ENCODE data around the gene SVIL.
"Not testable (repeated sequence)": the region's sequence is repeated elsewhere in the genome, so short reads cannot be mapped to it uniquely, and the experiment has no call there.

The SVIL gene

DNA sequence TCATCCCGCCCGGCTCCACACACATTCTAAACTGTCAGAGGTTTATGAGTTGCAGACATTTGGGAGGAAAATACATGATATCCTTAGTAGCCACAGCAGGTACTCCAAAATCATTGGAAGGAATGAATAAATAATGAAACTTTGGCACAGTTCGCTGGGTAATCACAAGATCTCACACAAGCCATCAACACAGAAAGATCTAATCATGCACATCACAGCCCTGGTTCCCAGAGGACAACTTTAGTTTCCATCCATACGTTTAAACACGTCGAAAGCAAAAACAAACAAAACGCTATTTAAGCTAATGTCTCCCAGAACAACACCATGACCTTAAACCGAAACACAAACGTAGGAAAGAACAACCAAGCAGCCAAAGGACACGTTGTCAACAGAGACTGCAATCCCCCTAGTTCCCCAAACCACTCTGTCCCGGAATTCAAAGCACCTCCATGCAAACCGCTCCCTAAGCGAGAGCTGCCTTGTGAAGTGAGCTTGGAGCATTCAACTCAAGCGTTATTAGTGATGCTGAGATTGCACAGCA, 12.3 kb downstream of the SVIL start:
- no peak for DNase-seq (ENCODE audit: low read depth, low spot score)

DNA sequence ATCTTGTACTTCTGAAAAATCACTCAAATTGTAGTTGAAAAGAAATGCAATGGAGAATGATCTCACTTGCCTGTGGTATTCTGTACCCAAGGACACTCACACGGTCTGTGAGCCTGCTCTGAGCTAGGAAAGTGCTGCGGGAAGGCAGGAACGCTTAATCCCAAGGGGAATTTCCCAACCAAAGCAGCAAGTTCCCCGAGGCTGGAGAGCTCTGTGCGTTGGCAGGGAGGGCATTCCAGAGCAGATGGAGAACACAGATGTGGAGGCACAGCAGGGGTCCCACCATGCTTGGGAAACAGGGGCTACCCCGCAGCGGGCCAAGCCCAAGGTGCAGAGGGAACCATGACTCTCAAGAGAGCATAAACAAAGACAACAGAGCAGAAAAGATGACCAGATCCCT, 13.6 kb downstream of the SVIL start:
- DNase-seq (ENCODE audit: low read depth, low spot score), result no peak

DNA sequence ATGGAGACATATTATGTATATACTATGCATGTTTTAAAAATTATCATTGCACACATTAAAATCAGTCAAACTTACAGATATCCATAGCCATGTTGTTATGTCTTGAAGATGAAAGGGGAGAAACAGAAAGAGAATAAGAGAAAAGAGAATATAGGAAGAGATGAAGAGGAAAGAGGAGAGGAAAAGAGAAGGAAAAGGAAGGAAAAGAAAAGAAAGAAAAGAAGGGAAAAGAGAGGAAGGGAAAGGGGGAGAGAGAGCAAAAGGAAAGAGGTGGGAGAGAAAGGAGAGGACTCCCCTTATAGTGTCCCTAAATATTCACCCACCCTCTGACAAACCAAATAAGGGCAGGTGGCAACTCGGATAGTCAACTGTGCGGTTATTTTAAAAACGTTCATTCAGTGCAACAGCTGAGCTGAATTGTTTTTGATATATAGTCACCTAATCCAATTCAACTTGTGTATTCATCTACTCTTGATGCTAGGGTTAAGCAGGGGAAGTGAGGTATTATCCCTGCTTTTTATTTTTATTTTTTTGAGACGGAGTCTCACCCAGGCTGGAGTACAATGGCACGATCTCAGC, 14.6 kb downstream of the SVIL start:
- DNase-seq (ENCODE audit: low read depth, low spot score), result no peak

DNA sequence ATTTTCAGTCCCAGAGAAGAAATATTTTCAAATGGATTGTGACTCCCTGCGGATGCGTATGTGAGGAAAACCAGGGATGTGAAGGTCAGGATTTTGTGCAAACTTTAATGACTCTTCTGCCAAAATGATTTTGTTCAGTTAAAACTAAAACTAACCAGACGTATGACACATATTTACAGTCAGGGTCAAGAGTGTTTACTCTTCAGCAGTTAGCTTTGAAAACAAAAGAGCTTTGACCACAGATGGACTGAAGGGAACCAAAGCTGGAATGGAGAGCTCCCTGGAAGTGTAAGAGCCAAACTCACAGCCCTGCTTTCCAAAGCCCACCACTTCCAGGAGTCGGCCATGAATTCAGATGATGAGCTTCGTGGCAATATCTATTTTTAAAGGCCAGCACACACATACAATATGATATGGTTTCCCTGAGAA, 15.5 kb downstream of the SVIL start:
- DNase-seq (ENCODE audit: low read depth, low spot score), result no peak

DNA sequence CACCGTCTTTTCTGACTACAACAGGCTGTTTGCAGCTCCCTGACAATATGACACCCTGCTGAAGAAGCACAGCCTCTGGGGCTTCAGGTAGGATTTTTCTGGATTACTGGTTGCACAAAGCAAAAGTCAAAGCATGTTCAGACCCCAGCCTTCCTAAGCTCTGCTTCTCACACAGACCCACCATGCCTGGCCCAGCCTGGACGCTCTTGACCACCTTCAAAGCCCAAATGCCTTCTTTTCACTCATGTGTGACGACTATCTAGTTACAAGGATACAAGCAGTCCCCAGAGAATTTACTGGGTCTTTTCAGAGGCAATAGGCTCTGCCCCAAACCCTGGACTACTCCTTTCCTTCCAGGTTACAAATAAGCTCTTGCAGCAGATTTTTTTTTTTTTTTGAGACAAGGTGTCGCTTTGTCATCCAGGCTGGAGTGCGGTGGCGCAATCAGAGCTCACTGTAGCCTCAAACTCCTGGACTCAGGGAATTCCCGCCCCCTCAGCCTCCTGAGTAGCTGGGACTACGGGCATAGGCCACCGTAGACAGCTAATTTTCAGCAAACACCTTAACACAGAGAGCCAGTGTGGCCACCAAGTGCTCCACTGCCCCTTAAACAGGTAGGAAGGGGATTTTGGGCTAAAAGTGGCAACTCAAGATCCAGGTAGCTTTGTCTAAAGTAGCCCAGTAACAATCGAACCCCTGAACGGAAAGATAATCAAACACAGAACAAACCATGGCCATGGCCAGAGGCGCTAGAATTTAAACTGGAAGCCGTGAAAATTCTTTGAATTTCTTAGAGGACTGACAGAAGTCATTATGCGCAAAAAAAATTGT, 16.2 kb downstream of the SVIL start:
- no peak for DNase-seq (ENCODE audit: low read depth, low spot score)

DNA sequence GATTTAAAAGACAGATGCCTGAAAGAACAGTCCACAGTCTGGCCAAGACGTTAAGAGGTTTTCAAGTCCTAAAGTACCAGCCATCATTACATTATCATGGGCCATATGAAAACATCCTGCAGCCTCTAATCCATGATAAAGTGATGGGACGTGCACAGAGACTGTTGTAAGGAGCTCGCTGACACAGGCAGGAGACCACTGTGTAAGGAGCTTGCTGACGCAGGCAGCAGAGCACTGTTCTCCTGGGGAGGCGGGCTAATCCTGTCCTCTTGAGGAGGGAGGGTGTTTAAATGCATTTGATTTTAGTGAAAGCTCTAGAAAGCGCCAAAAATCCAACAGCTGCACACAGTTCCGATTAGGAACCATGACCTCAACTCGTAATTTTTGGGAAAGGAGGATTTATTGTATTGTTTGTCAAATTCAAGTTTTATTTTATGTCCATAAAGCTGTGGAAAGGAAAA, 16.9 kb downstream of the SVIL start:
- DNase-seq (ENCODE audit: low read depth, low spot score), result no peak

DNA sequence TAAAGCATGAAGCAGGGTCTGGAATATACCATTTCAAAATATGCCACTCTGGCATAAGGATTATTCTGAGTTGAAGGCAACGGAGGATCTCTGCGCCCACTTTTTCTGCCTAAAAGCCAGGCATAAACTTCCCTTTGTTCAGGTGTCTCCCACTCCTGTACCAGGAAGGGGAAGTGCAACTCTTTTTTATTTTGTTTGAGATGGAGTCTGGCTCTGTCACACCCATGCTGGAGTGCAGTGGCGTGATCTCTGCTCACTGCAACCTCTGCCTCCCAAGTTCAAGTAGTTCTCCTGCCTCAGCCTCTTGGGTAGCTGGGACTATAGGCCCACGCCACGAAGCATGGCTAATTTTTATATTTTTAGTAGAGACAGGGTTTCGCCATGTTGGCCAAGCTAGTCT, 18.2 kb downstream of the SVIL start:
- no peak for DNase-seq (ENCODE audit: low read depth, low spot score)

DNA sequence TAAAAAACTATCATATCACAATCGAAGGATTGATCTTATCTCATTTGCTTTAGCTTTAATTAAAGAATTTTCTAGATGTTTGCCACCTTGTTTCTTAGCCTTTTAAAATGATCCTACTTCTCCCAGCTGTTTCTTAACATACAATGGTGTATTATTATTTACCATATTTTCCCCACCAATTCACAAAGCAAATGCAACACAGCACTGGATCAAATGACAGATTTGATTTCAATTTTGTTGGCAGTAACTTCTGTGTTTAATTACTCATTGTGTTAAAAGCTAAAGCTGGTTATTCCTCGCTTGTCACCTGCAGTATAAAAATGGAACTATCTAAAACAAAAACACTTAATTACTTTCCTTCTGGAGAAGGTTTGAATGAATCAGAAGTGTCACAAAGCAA, 19.6 kb downstream of the SVIL start:
- DNase-seq (ENCODE audit: low read depth, low spot score), result no peak

DNA sequence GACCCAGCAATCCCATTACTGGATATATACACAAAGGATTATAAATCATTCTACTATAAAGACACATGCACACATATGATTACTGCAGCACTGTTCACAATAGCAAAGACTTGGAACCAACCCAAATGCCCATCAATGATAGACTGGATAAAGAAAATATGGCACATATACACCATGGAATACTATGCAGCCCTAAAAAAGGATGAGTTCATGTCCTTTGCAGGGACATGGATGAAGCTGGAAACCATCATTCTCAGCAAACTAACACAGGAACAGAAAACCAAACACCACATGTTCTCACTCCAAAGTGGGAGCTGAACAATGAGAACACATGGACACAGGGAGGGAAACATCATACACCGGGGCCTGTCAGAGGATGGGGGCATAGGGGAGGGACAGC, 20.5 kb downstream of the SVIL start:
- not testable (repeated sequence) for DNase-seq (ENCODE audit: low read depth, low spot score)

DNA sequence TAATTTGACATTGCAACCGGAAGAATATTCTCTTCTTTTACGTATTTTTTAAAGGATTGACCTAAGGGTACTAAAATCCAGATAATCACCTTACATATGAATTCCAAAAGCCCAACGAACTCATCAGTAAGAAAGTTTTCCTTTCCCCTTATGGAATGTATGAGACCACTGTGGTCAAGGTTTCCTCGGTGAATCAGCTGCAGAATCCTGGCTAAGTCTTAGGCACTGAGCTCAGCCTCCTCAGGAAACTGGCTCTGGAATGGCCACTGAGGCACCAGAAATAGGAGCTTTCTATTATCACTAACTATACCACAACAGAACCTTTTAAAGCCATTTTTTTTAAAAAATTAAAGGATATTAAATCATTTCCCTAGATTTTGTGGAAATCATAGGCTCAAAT, 21.0 kb downstream of the SVIL start:
- DNase-seq (ENCODE audit: low read depth, low spot score), result no peak

DNA sequence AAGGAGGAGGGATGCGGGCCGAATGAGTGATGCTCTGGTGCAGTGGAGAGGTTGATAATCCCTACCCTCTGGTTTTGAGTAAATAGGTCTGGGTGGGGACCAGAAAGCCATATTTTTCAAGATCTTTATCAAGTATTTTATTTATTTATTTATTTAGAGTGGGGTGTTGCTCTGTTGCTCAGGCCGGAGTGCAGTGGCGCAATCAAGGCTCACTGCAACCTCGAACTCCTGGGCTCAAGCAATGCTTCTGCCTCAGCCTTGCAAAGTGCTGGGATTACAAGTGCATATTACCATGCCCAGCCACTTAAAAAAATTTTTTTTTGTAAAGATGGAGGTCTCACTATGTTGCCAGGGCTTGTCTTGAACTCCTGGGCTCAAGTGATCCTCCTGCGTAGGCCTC, 21.6 kb downstream of the SVIL start:
- DNase-seq (ENCODE audit: low read depth, low spot score), result no peak

DNA sequence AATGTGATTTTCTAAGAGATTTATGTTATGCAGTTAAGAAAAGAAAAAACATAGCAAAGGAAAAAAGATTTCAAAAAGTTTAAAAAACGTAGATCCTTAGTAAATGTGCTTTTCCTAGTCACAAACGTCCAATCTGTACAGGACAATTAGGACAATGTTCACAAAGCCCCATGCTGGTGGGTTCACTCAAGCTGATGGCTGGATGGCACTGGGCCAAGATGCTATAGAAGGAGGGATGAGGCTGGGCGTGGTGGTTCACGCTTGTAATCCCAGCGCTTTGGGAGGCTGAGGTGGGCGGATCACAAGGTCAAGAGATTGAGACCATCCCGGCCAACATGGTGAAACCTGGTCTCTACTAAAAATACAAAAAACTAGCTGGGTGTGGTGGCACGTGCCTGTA, 22.1 kb downstream of the SVIL start:
- DNase-seq (ENCODE audit: low read depth, low spot score), result no peak

DNA sequence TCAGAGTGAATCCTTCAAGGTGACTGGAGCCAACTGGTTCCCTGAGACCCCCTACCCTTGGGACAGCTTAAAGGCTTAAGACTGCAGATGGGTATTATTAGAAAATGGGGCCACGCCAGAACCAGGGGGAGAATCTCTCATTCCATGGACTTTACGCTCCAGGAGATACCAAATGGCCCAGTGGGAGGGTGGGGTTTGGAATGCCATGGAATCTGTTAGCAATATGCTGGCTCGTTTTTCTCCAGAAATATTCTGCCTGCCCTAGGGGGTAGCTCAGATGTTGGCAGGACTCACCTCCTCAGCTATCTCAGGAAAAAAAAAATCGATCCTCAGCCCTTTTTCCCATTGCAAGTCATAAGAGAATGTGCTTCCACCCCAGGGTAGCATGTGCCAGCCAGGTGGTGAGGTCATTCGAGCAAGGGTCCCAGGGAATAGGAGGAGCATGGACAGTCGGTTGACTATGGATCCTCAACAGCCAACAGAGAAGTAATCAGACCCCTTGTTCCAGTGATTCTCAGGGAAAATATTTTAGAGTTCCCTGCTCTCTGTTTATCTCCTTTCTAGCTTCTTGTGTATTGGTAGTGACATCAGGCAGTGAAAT, 22.9 kb downstream of the SVIL start:
- no peak for DNase-seq (ENCODE audit: low read depth, low spot score)

DNA sequence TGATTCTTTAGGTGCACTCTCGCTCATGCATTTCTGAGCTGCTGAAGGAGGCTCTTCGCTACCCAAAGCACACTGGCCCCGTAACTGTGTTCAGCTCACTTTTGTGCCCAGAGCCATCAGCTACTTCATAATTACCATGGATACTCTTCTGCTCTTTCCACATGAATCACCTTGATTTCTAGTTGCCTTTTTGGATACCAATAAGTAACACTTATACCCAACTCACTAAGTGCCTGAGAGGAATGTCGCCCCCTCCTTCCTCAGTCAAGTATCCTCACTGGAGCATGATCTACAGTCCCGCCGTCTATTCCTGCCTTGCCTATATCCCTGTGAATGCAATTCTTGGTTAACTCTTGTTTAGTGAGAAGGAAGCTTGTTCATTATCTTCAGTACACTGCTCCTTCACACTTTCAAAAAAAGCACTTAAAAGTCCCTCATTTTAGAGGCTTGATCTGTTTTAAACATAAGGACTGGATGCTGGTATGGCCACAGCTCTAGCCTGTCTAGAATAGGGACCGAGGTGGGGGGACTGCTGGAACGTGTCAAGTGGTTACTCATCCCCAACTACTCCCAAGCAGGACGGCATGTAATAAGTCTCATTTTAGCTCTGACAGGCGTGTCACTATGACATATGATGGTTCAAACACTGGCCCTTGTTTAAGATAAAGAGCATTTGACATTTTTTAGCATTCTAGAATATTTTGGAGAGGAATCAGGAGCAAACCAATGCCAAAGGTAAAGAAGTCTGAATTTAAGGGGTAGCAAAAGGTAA, 23.7 kb downstream of the SVIL start:
- DNase-seq (ENCODE audit: low read depth, low spot score), result no peak

DNA sequence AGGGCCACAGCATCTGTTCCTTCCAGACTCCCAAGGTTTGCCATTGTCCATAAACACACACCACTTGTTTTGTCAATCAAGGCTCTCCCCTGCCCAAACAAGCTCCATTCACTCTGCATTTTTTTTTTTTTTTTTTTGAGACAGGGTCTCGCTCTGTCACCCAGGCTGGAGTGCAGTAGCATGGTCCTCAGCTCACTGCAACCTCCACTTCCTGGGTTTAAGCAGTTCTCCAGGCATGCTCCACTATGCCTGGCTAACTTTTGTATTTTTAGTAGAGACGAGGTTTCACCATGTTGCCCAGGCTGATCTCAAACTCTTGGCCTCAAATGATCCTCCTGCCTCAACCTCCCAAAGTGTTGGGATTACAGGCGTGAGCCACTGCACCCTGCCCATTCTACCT, 24.4 kb downstream of the SVIL start:
- DNase-seq (ENCODE audit: low read depth, low spot score), result not testable (repeated sequence)

DNA sequence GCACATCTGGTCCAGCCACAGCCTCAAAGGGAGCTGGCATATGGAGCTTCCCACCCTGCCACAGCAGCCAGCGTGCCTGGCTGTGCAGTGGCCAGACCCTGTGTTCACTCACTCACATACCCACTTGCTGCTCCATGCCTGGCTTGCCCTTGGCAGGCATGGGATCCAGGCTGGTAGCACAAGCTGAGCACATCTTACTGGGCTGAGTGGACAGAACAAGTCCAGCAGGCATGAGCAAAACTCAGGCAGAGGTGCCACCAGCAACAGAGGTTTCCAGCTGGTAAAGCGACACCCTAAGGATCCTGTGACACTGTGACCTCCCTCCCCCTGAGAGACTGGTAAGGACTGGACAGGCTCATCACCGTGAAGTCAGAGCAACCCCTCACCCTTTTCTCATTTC, 25.1 kb downstream of the SVIL start:
- DNase-seq (ENCODE audit: low read depth, low spot score), result no peak

DNA sequence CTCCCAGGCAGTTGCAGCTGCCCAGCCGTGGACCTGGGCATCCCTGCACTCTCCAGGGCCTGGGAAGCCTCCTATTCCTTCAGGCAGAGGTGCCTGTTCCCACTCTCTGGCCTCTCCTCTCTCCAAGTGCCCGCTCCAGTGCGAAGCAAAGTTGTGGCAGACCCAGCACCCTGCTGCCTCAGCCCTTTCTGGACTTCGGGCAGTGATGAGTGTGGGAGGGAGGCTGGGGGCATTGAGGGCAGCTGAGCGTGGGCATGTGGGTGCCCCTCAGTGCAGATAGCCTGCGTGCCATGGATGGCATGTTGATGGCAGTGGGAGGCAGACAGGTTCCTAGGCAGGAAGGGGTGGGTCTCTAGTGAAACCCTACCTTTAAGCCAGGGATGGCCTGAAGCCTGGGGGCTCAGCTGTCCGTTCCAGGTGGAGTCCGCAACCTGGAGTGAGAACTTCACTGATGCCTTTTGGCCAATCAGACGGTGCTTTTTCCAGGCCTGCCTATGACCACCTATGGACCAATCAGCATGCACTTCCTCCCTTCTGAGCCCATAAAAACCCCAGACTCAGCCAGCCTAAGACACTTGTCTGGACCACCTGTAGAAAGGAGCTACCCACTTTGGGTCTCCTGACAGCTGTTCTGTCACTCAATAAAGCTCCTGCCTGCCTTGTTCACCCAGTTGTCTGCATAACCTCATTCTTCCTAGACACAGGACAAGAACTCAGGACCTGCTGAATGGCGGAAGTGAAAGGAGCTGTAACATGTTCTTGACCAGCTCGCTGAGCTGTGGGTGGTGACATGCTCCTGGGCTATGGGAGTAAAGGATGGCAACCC, 26.1 kb downstream of the SVIL start:
- no peak for DNase-seq (ENCODE audit: low read depth, low spot score)

DNA sequence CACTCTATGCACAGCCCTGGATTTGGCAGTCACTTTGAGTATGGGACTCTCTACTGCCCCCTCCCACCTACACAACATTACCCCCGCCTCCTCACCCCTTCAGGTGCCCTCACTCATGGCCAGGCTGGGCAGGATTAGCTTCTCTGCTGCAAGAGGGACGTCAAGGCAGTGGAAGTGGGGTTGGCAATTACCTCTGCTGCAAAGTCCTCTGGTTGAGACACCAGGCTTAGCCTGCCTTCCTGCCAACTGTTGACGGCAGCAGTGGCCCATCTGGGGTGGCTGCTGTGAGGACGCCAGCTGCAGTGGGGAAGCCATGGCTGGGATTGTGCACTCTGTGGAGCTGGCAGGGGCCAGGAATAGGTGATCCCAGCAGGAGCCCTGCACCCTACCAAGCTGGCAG, 26.7 kb downstream of the SVIL start:
- DNase-seq (ENCODE audit: low read depth, low spot score), result no peak

DNA sequence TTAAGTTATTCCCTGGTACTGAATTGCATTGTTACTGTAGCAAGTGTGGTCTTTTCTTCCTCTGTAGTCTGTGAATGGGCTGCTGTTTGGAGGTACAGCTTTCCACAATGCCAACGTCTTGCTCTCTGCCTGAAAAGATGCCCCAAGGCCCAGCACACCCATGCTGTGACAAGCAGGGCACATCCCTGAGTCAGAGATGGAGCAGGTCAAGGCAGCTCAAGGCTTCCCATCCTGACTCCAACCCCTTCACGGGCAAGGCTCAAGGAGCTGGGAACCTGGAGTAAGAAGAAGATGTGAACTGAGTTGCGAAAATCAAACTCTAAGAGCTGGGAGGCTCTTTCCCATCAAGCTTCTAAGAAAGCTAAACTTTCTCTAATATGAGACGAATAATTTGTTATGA, 27.2 kb downstream of the SVIL start:
- no peak for DNase-seq (ENCODE audit: low read depth, low spot score)

DNA sequence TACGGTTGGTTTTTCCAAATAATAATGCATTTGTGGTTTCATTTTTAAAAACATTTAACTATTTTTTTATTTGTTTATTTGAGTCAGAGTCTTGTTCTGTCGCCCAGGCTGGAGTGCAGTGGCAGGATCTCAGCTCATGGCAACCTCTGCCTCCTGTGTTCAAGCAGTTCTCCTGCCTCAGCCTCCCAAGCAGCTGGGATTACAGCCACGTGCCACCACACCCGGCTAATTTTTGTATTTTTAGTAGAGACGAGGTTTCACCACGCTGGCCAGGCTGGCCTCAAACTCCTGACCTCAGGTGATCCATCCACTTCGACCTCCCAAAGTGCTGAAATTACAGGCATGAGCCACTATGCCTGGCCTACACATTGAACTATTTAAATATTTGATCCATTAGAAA, 28.1 kb downstream of the SVIL start:
- DNase-seq (ENCODE audit: low read depth, low spot score), result not testable (repeated sequence)

DNA sequence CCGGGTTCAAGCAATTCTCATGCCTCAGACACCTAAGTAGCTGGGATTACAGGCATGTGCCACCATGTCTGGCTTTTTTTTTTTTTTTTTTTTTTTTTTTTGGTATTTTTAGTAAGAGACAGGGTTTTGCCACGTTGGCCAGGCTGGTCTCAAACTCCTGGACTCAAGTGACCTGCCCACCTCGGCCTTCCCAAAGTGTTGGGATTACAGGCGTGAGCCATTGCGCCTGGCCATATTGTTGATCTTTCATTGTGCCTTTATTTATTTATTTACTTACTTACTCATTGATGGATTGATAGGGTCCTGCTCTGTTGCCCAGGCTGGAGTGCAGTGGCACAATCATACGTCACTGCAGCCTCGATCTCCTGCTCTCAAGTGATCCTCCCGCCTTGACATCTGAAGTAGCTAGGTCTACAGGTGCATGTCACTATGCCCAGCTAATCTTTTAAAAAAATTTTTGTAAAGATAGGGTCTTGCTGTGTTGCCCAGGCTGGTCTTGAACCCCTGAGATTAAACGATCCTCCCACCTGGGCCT, 30.4 kb downstream of the SVIL start:
- no peak for DNase-seq (ENCODE audit: low read depth, low spot score)
